Natural killer cell treated with Interleukin-12 subunit alpha and Interleukin-12 subunit beta and Interleukin-15 and Interleukin-18, amount 100 ng/mL, for 72 hours (primary cell): ENCODE data around the gene CPTP. TPM values are rescaled to one million over a fixed set of nuclear protein-coding genes. Genes with fewer than 3 reads are reported as not detected.

ENCODE experiments used
- total RNA-seq, 2 donors: library from RNA; stranded (reverse); gene quantifications; one replicate each; pipeline ENCODE4 v1.2.3, GENCODE V29; 2022

CPTP gene
- total RNA-seq, 2 donors from 2014 or later, result 15.7 to 20.1 TPM

Other genes starting within 250 kb of the CPTP start
- gene C1orf159, start 208.7 kb upstream of the CPTP start, total RNA-seq, result 10 to 100 TPM; 18.6 to 37.1 TPM
- under 1 TPM in 1 of 2 donors, not detected in 1; 0.31 TPM for gene TTLL10, start 150.9 kb upstream of the CPTP start, total RNA-seq
- gene TNFRSF18, start 118.2 kb upstream of the CPTP start, total RNA-seq, result 100 to 1,000 TPM; 295 to 591 TPM
- gene TNFRSF4, start 110.6 kb upstream of the CPTP start, total RNA-seq, result 100 to 1,000 TPM in 1 of 2 donors, 10 to 100 TPM in 1; 56.8 to 305 TPM
- 100 to 1,000 TPM; 243 to 251 TPM for gene SDF4, start 92.8 kb upstream of the CPTP start, total RNA-seq
- gene B3GALT6, start 92.6 kb upstream of the CPTP start, total RNA-seq, result 10 to 100 TPM; 23.8 to 28.1 TPM
- gene C1QTNF12, start 78.1 kb upstream of the CPTP start, total RNA-seq, result 1 to 10 TPM; 5.2 to 5.6 TPM
- 100 to 1,000 TPM in 1 of 2 donors, 10 to 100 TPM in 1; 70.6 to 119 TPM for gene UBE2J2, start 50.9 kb upstream of the CPTP start, total RNA-seq
- gene SCNN1D, start 44.4 kb upstream of the CPTP start, total RNA-seq, result 1 to 10 TPM; 1.5 to 3.2 TPM
- 10 to 100 TPM; 32.5 to 60.5 TPM for gene ACAP3, start 16.9 kb upstream of the CPTP start, total RNA-seq
- gene PUSL1, start 16.2 kb upstream of the CPTP start, total RNA-seq, result 10 to 100 TPM; 19.2 to 39.0 TPM
- gene INTS11, start 142 bp upstream of the CPTP start, total RNA-seq, result 100 to 1,000 TPM; 122 to 204 TPM
- under 1 TPM; 0.81 to 0.89 TPM for gene TAS1R3, start 6.5 kb downstream of the CPTP start, total RNA-seq
- gene DVL1, start 24.6 kb downstream of the CPTP start, total RNA-seq, result 10 to 100 TPM; 29.4 to 66.5 TPM
- gene MXRA8, start 33.8 kb downstream of the CPTP start, total RNA-seq, result not detected
- gene AURKAIP1, start 50.4 kb downstream of the CPTP start, total RNA-seq, result 100 to 1,000 TPM; 106 to 216 TPM
- 100 to 1,000 TPM; 124 to 196 TPM for gene CCNL2, start 74.5 kb downstream of the CPTP start, total RNA-seq
- gene MRPL20, start 82.5 kb downstream of the CPTP start, total RNA-seq, result 100 to 1,000 TPM; 138 to 175 TPM
- not detected for gene ANKRD65, start 96.5 kb downstream of the CPTP start, total RNA-seq
- 1 to 10 TPM; 1.3 to 7.7 TPM for gene VWA1, start 110.9 kb downstream of the CPTP start, total RNA-seq
- 1 to 10 TPM in 1 of 2 donors, under 1 TPM in 1; 0.17 to 1.7 TPM for gene ATAD3C, start 124.9 kb downstream of the CPTP start, total RNA-seq
- 100 to 1,000 TPM in 1 of 2 donors, 10 to 100 TPM in 1; 56.6 to 126 TPM for gene ATAD3B, start 147.0 kb downstream of the CPTP start, total RNA-seq
- gene ATAD3A, start 187.4 kb downstream of the CPTP start, total RNA-seq, result 100 to 1,000 TPM in 1 of 2 donors, 10 to 100 TPM in 1; 52.7 to 126 TPM
- gene TMEM240, start 215.8 kb downstream of the CPTP start, total RNA-seq, result 1 to 10 TPM in 1 of 2 donors, not detected in 1; 1.6 TPM